Inferior parietal cortex (tissue), 1 donor: Measurements from ENCODE around the gene SHE.
"Not testable (repeated sequence)": the region's sequence is repeated elsewhere in the genome, so short reads cannot be mapped to it uniquely, and the experiment has no call there.

Source experiments
- DNase-seq: peaks from one replicate; pipeline ENCODE4 v3.0.0-alpha.2; 2016; ENCODE audit errors: extremely low spot score

Gene SHE

GRCh38 chr1:154514066-154514553 lies 11.9 kb upstream of the SHE start:
- DNase-seq = no peak

DNA sequence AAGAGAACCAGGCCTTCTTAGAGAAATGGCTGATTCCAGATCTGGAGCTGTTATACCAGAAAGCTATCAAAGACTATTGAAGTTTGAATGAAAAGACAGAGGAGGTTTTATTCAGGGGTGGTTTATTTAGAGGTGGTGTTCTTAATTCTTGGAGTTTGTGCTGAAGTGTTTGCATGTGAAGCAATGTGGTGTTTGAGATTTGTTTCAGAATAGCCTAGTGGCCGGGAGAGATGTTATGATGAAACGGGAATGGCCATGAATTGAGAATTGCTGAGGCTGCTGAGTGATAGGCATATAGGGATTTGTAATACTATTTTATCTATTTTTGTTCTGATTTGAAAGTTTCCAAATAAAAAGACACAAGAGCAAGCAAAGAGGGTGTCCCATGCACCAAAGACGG lies 10.5 kb upstream of the SHE start:
- no peak for DNase-seq

DNA sequence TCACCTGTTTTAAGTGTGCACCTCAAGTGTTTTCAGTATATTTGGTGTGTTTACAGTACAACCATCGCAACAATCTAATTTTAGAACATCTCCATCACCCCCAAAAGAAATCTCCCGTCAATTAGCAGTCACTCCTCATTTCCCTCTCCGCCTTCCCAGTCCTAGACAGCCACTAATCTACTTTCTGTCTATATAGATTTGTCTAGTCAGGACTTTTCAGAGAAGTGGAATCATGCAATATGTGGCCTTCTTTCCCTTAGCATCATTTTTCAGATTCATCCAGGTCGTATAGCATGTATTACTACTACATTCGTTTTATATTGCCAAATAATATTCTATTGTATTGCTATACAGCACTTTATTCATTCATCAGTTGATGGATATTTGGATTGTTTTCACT lies 1.7 kb upstream of the SHE start:
- DNase-seq = no peak

DNA sequence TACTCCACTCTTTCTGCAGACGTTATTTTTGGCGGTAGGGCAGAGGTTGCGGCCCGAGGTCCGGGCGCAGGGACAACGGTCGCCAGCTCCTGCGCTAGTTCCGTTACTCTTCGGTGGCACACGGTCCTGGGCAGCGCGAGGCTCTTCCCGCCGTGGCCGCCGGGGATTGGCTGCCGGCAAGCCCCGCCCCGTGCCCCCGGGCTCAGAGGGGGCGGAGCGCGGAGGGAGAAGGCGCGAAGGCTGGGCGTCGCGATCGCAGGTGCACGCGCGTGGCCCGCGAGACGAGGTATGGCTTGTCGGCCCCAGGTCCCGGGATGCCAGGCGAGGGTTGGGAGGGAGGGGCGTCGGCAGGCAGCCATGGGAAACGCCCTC lies 518 bp upstream of the SHE start:
- DNase-seq = no peak

DNA sequence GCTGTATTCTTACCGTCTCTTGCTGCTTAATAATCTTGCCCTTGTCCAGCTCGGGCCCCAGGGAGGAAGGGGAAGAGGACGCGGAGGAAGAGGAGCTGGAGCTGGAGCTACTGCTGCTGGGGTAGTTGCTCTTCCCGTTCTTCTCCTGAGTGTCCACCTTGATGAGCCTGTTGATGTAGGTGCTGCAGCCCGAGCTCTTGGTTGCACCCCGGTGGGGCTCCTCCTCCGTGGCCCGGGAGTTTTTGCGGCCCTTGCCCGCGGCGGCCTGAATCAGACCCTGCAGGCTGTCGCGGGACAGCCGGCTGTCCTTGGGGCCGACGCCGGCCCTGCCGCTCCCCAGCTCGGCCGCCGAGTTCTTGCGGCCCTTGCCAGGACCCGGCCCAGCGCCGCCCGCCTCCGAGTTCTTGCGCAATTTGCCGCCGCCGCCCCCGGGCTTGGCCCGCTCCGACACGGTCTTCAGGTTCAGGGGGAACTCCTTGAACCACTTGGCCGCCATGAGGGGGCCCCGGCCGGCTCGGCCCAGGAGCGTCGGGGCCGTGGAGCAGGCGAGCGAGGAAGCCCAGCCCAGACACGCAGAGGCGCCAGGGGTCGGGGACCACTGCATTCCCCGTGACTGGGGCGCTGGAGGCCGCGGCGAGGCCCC lies 668 bp downstream of the SHE start:
- no peak for DNase-seq

DNA sequence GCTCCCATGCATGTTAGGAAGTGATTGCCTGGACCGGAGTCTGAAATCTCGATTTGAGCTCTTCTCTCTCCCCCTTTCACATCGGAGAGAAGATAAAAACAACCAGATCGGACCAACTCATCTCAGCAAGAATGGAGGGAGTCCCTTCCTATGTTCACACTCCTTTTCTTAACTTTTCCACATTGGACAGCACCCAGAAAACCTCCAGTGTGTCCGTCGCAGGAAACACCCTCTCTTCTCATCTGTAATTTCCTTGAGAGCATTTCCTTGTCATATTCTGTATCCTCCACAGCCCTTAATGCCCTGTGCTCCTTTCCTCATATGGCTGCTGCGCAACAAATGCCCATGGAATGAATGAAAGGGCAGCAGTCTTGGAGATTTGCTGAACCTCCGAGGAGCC lies 1.7 kb downstream of the SHE start:
- no peak for DNase-seq

GRCh38 chr1:154499446-154499845 lies 2.8 kb downstream of the SHE start:
- no peak for DNase-seq

GRCh38 chr1:154497026-154497806 lies 5.0 kb downstream of the SHE start:
- DNase-seq = no peak

DNA sequence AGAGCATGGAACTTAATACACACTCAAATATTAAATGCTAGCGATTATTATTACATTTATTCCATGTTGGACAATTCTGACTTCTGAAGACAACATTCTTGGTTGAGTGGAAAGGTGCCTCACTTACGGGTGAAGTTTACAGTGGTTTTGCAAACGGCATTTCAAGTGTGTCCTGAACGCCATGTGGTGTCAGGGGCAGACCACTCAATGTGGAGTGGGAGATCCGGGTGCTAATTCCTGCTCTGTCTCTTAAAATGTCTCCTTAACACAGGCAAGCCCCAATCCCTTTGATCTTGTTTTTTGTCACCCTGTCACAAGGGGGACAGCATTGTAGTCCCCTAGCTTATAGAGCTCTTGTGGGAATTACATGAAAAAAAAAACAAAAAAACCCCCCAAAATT lies 5.8 kb downstream of the SHE start:
- DNase-seq = no peak

DNA sequence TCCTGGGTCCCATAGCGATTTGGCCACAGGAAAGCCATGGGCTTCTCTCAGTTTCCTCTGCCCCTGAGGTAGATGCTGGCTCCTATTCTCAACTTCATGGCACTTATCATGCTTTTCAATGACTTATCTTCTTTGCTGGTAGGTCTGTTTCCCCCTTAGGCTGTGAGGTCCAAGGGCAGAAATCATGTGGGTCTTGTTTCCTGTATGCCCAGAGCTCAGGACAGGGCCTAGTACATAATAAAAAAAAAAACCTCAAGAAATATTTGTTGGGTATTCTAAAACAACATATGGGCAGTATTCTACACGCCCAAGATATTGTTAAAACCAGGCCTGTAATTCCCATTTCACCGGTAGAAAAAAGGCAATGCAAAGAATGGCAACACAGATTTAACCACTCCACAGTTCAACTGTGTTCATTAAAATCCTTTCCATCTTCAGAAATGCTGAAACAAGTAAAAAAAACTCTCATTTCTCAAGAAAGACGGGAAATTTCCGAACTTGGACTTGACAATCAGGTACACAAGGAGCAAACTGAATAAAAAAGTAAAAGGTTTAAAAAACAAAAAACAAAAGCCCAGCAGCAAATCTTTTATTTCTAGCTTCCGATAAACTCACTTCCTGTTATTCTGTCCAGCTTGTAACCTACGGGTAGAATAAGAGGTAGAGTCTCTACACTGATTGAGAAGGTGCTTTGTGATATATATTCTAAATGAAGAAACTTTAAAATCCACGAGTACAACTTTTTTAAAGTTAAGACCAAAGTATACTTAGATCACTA lies 6.5 kb downstream of the SHE start:
- no peak for DNase-seq

DNA sequence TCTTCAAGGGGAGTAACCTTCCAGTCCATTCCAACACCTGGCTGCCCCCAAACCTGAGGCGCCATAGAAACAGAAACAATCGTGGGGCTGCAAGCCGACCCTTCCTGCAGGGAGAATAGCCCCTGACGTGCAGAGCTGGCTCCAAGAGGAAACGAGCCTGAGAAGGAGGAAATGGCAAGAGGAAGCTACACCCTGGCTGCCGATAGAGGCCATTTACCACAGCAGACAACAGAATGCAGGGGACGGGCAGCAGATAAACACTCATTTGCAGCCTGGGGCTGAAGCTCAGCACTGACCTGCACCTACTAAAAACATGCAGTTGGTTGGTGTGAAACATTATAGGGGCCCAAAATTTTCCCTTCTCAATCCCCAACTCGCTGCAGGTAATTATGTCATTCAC lies 8.9 kb downstream of the SHE start:
- DNase-seq = no peak

DNA sequence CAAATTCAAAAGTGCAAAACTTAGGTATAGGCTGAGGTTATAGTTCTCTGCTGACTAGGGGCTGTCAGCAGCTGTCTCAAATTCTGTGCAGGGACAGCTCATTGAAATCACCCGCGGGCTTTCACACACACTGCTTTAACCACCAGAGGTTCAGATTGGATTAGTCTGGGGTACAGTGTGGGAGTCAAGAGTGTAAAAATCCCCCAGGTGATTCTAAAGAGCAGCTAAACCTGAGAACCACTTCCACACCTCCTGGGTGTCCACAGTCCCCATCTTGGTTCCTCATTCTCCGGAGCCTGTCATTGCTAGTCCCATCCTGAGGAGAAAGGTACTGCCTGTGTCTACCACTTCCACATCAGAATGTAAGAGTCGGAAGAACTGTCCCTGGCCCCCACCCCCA lies 10.1 kb downstream of the SHE start:
- DNase-seq = no peak

DNA sequence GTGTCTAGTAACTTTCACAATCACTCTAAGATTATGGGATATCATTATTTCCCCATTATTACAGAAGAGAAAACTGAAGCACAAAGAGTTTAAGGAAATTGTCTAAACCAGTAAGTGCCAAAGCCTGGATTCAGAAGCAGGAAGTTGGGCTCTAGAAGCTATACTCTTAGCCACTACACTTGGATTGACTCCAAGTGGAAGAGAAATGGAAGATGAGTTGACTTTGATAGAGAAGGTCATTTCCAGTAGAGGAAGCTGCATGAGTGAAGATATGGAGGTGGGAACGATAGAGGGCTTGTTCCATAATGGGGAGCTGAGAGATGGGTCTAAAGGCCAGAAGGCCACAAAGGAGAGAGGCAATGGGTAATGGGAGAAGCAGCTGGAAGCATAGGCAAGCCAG lies 11.9 kb downstream of the SHE start:
- no peak for DNase-seq

GRCh38 chr1:154489695-154490274 lies 12.4 kb downstream of the SHE start:
- DNase-seq = no peak

- no peak for DNase-seq
These were observed 13.3 kb downstream of the SHE start for GRCh38 chr1:154488922-154489321.

GRCh38 chr1:154486756-154487155 lies 15.5 kb downstream of the SHE start:
- DNase-seq = not testable (repeated sequence)

DNA sequence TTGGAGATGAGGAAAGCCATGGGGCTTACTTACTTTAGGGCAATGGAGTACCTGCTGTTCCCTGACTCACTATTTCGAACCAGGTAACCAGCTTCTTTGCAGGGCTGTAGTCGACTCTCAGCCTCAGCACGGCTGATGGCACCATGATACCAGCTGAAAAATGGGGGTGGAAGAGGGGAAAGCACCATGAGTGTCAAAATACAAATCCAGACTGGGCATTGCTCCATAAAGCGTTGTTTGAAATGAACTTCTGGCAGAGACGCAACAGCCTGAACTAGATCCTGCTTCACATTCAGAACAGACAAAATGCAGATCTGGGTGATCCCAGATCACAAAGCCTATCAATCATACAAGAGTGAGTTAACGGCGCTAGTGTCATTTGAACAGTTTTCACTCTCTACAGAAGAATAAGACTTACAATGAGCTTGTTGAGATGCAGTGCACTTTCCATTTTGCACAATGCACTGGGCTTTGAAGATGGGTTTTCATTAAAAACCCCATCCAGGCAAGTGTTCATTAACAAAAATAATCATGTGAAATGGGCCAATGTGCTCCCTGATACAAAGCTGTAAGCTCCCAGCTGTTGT lies 16.2 kb downstream of the SHE start:
- no peak for DNase-seq

DNA sequence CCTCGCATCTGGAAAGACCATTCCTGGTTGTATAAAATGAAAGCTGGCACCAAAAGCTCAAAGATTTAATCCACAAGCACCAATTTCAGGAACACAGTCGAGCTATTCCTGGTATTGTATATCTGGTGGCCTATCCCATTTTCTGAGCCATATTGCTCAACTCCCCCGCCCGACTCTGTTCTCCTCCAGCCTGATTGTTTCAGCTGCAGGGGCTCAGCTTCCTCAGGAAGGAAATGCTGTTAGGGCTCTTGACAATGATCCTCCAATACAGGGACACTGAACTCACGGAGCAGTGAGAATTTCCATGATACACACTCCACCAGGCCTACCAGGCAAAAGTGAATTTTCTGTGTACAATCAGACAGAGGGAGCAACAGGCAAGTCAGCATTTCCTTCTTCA lies 17.1 kb downstream of the SHE start:
- DNase-seq = no peak

- DNase-seq = no peak
These were observed 18.0 kb downstream of the SHE start for GRCh38 chr1:154483941-154484803.

- no peak for DNase-seq
These were observed 21.2 kb downstream of the SHE start for GRCh38 chr1:154481053-154481452.
